Measurements from ENCODE around the gene PHLDA1.
"Not testable (repeated sequence)": the region's sequence is repeated elsewhere in the genome, so short reads cannot be mapped to it uniquely, and the experiment has no call there.

Gene PHLDA1

DNA sequence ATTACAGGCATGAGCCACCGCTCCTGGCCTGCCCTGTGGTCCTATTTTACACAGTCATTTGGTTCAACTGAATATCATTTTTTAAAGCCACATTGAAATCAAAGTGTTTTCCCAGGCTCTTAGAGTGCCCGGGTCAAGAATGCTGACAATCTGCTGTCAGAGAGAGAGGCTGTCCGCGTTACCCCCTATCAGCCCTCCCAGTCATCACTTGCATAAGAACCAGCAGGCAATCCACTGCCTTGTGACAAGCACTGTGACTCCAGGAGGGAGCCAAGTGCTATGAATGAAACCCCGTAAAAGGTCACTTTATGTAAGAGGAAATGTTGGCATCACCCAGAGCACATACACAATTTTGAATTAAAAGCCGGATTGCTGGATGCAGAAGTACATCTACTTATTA is 13.5 kb downstream of the PHLDA1 start:
- no peak for DNase-seq

GRCh38 chr12:76014007-76014406 is 17.6 kb downstream of the PHLDA1 start:
- no peak for DNase-seq

DNA sequence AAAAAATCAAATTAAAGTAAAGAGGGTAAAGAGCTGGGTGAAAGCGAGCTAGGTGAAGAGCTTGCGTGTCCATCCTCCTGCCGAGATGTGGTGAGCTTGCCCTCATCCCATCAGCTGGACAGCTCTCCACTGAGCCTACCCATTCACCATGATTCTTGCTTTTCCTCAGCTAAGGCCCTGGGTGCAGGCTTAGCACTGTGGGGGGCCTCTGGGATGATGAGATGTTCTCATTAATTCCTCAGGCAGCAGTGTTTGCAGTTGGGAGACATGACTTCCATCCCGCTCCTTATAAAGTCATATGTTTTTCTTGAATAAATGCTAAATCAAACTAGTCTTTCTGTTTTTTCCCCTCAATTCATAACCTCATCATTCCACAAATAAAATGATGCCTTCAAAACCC is 18.0 kb downstream of the PHLDA1 start:
- DNase-seq = no peak

- DNase-seq = no peak
Observed at GRCh38 chr12:76012644-76013043, 18.9 kb downstream of the PHLDA1 start.

DNA sequence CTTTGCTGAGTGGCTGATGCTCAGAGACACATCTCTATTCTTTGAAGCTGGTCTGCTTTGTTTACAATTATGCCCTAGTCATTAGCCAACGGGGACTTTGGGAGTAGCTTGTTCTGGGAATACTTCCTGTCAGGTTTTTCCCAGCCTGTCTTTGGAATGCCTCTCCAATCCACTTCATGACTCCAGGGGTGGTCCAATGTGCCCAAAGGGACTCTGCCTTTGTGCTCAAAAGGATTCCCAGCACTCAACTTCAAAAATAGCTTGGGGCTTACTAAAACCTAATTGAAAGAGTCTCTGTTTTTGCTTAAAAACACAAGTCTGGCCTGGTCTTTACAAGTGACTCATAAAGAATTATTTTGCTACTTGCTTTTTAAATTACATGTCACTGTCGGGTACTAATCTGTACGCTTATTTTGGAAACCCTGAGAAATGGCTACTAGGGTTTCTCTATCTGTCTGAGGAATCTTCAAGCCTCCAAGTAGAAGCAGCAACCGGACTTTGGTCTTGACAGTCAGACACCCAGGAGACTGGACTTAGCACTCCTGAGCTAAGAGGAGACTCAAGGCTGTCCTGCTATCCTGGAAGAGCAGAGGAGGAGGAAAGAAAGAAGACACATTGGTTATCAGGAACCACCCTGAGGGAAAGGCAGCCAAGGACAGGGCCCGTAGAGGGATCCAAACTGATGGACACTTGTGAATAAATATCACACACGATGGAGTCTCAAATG is 20.7 kb downstream of the PHLDA1 start:
- DNase-seq = no peak

- DNase-seq = no peak
Observed at GRCh38 chr12:76008428-76008827, 23.1 kb downstream of the PHLDA1 start.

- DNase-seq = no peak
Observed at GRCh38 chr12:76007640-76008039, 23.9 kb downstream of the PHLDA1 start.

DNA sequence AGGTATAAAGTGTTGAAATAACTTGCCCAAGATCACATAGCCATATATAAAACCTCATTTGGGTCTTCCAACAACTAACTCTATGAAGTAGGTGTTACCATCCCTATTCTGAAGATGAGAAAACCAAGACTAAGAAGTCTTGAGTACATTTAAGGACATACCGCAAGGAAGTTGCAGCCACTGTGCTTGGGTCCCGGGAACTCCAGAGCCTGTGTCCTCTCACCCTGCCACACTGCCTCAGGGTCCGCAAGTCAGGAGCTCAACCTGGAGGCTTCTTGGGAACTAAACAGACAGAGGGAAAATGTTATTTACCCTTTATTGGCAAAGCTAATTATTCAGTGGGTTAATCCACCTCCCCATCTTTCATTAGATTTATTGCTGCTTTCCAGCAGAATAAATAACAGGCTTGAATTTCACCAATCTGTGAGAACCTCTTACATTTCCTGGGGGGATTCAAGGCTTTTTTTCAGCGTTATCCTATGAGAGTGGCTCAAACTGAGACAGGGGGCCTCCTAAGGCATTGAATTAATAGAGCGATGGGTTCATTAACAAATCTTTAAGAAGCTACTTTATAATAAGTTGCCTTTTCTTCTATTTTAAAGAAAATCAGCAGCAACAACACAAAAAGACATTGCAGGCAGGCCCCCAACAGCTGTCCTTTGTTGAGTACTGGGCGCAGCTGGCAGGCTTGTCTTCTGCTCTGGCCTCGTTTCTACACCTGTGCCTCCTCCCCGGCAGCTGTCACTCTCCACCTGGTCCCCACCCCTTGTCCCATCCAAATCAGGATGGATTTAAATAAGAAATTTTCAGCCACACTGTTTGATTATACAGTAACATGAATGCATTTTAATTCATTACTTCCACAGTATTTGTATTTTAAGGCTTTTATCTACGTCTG is 25.3 kb downstream of the PHLDA1 start:
- DNase-seq = no peak

GRCh38 chr12:76003355-76003638 is 28.3 kb downstream of the PHLDA1 start:
- no peak for DNase-seq

DNA sequence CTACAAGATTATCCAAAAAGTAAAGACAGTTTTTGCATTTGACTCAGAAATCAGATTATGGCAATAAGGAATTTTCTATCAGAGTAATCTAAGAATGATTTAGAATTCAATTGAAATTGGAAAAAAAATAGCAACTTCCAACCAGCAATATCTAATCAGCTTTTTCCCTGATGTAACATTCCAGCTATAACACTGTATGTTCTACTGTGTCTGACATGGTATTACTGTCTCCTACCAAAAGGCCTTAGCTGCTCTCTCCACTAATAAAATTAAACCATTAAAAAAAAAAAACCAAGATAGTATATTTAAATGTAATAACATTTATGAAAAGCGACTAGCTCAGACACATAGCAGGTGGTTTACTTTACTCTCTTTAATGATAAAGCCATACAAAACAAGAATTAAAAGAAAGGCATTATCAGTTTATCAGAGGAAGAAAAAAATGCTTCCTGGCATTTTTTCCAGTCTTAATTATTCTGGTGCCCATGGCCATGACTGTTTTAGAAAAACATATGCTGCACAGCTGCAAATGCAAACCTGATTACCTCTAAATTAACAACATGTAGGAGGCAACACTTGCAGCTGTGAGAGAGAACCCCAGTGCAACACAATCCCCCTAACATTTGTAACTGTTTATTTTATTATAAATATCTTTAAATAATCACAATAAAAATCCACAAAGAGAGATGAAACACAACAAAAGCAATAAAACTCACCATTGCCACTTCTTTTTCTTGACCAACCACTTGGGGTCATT is 28.8 kb downstream of the PHLDA1 start:
- DNase-seq = no peak

GRCh38 chr12:75998292-75999063 is 33.1 kb downstream of the PHLDA1 start:
- no peak for DNase-seq

GRCh38 chr12:75997658-75998057 is 33.9 kb downstream of the PHLDA1 start:
- no peak for DNase-seq

DNA sequence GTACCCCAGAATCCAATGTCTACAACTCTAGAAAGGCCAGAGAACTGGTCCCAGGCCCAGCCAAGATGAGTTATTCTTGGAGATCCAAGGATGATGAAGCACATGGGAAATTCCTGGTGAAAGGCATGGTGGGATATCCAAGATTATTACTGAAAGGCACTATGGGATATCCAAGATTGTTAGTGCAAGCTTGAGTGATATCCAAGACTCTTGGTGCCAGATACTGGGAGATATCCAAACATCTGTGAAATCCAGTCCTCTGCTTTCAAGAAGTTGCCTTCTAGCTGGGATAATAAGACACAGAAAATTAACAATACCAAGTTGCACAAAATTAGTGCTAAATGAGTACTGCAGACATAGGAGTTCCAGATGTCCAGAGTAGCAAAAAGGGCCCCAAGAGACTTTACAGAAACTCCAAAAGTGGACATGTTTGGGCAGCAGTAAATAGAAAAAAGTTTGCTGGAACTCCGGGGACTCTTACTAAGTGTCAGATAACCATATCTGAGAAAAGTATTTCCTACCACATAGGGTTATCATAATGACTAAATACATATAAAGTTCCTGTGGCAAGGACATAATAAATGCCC is 34.6 kb downstream of the PHLDA1 start:
- DNase-seq = no peak

- DNase-seq = no peak
Observed at GRCh38 chr12:75995691-75996090, 35.9 kb downstream of the PHLDA1 start.

GRCh38 chr12:75994069-75994740 is 37.4 kb downstream of the PHLDA1 start:
- no peak for DNase-seq

DNA sequence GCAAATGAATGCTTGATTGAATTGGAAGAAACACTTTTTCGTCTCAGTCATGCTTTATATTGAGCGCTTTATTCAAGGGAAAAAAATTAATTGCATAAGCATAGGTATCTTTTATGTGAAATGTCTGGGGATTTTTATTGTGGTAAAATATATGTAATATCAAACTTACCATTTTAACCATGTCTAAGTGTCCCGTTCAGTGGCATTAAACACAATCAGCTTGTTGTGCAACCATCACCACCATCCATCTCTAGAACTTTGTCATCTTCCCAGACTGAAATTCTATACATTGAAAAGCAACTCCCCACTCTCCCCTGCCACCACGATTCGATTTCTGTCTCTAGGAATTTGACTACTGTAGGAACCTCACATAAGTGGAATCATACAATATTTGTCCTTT is 39.8 kb downstream of the PHLDA1 start:
- DNase-seq = no peak

GRCh38 chr12:75990189-75990912 is 41.2 kb downstream of the PHLDA1 start:
- no peak for DNase-seq

DNA sequence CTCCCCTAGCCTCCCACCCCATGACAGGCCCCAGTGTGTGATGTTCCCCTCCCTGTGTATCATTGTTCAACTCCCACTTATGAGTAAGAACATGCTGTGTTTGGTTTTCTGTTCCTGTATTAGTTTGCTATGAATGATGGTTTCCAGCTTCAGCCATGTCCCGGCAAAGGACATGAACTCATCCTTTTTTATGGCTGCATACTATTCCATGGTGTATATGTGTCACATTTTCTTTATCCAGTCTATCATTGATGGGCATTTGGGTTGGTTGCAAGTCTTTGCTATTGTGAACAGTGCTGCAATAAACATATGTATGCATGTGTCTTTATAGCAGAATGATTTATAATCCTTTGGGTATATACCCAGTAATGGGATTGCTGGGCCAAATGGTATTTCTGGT is 43.9 kb downstream of the PHLDA1 start:
- not testable (repeated sequence) for DNase-seq

DNA sequence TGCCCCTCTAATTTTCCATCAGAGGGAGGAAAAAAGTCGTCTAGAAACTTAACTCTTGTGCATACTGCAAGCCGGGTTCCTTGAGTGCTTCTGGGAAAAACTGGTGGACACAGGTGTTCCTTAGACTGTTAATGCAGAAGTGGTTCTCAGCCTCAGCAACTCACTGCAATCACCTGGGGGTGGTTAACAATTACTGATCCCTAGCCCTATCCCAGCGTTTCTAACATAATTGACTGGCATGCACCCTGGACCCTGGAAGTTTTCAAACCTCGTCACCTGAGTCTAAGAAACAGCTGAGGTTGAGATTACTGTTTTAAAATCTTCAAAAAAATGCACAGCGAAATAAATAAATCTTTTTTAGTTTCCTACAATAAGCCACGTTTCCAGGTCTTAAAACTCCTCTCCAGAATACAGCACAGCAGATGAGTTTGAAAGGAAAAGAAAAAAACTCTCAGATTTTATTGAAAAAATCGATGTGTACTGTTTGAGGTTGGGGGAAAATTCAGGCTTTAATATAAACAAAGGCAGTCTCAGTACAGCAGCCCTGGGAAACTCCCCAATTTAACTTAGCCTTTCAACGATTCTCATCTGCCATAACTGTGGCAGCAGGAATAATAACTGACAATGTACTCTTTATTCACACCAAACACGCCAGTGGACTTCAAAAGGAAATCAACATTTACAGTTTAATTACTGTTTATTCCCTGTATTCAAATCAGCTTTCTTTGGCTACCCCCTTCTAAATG is 45.4 kb downstream of the PHLDA1 start:
- DNase-seq = no peak

DNA sequence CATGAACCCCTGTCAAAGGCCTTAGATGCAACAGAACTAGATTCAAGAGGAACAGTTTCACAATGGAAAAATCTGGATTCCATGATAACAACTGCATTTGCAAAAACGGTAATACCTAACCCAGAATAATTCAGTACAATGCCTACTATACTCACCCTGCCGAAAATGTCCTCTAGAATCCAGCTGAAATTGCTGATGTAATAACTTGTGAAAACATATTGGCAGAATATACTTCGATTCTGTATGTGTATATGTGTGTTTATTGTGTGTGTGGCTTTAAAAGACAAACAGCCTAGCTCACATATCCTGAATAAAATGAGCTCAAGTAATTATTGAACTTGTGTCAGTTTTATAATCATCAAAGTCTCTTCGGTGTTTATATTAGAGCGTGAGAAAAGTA is 46.0 kb downstream of the PHLDA1 start:
- no peak for DNase-seq
